Head of caudate nucleus (tissue), 42 donors: ENCODE results near the gene HTR3B.
"Not testable (repeated sequence)": the region's sequence is repeated elsewhere in the genome, so short reads cannot be mapped to it uniquely, and the experiment has no call there.

Source experiments
- DNase-seq, 42 donors: peaks; one replicate each; pipeline versions ENCODE4 v3.0.0 to v3.0.0-alpha.2; 2020 to 2021; ENCODE audit warnings: mixed read lengths in 7 of 42
- intact Hi-C: fragments of 100-400 bp; cut with DNase I; formaldehyde crosslinking; loops from one replicate; pipeline ENCODE4 v1.15.0; 2022

Gene HTR3B

DNA sequence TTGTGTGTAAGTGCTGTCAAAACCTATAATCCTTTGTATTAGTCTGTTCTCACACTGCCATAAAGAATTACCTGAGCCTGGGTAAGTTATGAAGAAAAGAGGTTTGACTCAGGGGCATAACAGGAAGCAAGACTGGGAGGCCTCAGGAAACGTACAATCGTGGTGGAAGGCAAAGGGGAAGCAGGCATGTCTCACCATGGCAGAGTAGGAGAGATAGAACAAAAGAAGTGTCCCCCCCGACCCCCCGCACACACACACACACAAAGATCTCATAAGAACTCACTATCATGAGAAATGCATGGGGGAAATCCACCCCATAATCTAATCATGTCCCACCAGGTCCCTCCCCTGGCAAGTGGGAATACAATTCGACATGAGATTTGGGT lies 26.9 kb upstream of the HTR3B start:
- intact Hi-C loops = loop anchor here (10.0 kb wide), 1 partner anchor 287 kb away; no protein-coding TSS in a partner anchor
- DNase-seq = no peak

DNA sequence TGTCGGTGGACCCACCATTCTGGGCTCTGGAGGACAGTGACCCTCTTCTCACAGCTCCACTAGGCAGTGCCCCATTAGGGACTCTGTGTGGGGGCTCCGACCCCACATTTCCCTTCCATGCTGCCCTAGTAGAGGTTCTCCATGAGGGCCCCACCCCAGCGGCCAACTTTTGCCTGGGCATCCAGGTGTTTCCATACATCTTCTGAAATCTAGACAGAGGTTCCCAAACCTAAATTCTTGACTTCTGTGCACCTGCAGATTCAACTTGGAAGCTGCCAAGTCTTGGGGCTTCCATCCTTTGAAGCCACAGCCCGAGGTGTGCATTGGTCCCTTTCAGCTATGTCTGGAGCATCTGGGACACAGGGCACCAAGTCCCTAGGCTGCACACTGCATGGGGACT lies 25.1 kb upstream of the HTR3B start:
- not testable (repeated sequence) for DNase-seq
- intact Hi-C loops = loop anchor here (10.0 kb wide), 1 partner anchor 285 kb away; no protein-coding TSS in a partner anchor

- DNase-seq = no peak
- intact Hi-C loops = no loop called here
These were observed 23.6 kb upstream of the HTR3B start for GRCh38 chr11:113880971-113881370.

GRCh38 chr11:113881856-113882255 lies 22.7 kb upstream of the HTR3B start:
- intact Hi-C loops = no loop called here
- DNase-seq = no peak

GRCh38 chr11:113884361-113884836 lies 20.2 kb upstream of the HTR3B start:
- peak in 29 of 42 donors; percentile 17 to 79 (median 43) for DNase-seq
- intact Hi-C loops = no loop called here

GRCh38 chr11:113885897-113886296 lies 18.7 kb upstream of the HTR3B start:
- intact Hi-C loops = no loop called here

GRCh38 chr11:113888848-113889247 lies 15.7 kb upstream of the HTR3B start:
- intact Hi-C loops = no loop called here
- no peak for DNase-seq

More at GRCh38 chr11:113885897-113886296, 18.7 kb upstream of the HTR3B start:
- no peak for DNase-seq

DNA sequence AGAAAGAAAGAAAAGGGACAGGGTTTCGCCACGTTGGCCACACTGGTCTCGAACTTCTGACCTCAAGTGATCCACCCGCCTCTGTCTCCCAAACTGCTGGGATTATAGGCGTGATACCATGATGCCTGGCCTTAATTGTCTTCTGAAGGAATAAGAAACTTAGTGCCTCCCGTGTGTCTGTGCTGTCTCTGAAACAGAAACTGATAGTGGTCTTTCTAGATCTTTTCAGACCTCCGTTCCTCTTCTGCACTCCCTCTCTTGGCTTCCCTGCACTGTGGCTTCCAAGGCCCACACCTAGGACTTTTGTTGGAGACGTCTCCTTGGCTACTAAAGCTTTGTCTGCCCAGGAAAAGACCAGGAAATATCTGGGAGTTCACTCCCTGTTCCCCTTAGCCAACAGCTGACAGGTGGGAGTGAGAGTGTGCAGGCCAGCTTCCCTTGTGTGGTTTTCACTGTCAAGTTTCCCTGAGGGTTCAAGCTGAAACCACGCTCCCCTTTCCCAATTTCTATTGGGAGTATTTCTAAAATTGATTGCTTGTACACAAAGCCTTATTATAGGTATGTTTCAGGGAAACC lies 10.1 kb upstream of the HTR3B start:
- intact Hi-C loops = no loop called here
- peak in 1 of 42 donors; percentile 4 for DNase-seq

DNA sequence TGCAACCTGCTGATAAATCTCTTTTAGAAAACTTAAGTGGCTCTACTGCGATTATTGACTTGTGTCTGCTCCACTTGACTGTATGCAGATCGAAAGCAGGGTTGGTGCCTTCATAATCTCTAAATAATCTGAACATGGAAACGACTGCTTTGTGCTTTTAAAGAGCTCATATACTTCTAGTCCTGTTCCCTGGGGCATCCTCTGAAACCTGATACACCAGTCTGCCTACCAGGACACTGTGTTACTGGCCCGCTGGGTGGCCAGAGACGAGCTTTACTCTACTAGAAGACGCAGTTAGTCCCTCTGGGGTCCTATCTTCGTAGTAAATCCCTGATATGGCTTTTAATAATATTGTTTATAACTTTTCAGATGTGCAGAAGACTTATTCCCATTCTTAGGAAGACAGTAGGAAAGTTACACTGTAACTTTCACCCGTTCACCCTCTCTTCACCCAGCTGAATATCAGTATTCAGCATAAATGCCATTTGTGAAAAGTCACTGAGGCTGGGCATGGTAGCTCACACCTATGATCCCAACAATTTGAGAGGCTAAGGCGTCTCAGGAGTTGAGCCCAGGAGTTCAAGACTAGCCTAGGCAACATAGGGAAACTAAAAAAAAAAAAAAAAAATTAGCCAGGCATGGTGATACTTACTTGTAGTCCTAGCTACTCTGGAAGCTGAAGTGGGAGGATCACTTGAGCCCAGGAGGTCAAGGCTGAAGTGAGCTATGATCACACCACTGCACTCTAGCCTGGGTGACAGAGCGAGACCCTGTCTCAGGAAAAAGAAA lies 9.0 kb upstream of the HTR3B start:
- DNase-seq = peak in 1 of 42 donors; percentile 32
- intact Hi-C loops = loop anchor here (5.0 kb wide), 1 partner anchor 367 kb away; no protein-coding TSS in a partner anchor

DNA sequence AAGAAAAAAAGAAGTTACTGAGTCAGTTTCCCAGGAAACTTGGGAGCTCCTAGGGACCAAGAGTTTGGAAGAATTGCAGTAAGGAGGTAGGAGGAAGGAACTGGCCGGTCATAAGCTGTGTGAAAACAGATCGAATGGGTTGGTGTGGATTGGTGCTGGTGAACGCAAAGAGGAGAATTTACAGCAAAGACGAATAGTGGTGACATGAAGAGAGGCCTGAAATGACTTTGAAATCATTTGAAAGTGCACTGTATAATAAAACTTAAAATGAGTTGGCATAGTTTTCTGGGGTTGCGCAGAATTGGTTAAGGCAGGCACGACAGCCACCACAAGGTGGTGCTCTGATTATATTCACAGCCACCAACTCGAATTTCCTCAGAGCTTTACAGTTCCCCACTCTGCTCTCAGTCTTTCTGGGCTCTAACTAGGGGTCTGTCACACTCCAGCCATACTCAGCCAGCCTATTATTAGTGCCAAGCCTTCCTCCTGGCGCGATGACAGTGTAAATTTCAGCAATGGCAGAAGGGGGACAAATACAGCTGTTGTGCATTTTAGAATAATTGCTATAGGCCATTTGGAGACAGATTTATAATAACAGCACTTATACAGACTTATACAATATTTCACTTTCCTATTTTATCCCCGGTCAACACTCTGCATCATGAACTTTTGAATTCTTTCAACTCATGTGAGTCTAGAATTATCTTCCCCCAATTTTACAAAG lies 8.3 kb upstream of the HTR3B start:
- intact Hi-C loops = loop anchor here (5.0 kb wide), 1 partner anchor 366 kb away; no protein-coding TSS in a partner anchor
- peak; percentile 15 to 80 (median 52) for DNase-seq

DNA sequence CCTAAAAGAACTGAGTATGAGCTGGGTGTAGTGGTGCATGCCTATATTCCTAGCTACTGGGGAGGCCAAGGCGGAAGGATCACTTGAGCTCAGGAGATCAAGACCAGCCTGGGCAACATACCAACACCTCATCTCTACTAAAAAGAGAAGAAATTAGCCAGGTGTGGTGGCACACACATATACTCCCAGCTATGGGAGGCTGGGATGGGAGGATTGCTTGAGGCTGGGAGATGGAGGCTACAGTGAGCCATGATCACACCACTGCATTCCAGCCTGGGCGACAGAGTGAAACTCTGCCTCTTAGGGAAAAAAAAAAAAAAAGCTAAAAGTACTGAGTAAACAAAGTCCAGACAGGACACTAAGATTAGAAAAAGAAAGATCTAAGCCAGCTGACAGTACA lies 3.5 kb upstream of the HTR3B start:
- intact Hi-C loops = no loop called here
- peak in 1 of 42 donors; percentile 5 for DNase-seq

DNA sequence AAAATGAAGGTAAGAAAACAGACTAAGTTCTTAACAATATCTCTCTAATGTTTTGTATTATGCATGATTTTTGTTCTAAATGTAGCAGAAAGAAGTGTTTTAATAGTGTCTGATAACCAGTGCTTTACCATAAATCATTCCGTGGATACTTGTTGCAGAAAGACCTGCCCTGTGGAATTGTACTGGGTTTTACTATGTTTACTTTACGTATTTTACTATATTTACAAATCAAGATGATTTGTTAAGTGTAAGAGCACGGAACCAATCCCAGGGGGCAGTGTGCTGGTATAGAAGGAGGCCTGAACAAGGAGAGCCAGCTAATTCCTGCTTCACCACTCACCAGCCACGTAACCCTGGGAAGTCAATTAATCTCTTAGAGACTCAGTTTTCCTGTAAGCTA lies 1.4 kb downstream of the HTR3B start:
- peak in 1 of 42 donors; percentile 22 for DNase-seq
- intact Hi-C loops = no loop called here

DNA sequence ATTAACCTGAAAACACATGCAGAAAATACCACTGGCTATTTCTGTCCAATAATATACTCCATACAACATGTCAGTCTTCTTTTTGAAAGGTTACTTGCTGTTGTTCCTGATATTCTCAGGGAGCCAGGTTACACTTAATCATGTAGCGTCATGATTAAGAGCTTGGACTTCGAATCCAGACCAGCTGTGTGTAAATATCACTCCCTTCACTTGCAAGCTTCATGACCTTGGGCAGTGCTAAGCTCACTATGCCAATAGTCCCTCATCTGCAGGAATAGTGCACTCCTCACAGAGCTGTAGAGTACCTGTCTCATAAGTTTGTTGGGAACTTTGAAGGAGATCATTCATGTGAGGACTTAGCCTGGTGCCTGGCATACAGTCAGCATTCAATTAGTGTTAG lies 1.9 kb downstream of the HTR3B start:
- peak in 2 of 42 donors; percentile 5 for DNase-seq
- intact Hi-C loops = no loop called here

- DNase-seq = peak in 1 of 42 donors; percentile 32
- intact Hi-C loops = no loop called here
These were observed 2.6 kb downstream of the HTR3B start for GRCh38 chr11:113907152-113907551.

- DNase-seq = no peak
- intact Hi-C loops = no loop called here
These were observed 3.1 kb downstream of the HTR3B start for GRCh38 chr11:113907681-113908080.

GRCh38 chr11:113908098-113908497 lies 3.5 kb downstream of the HTR3B start:
- intact Hi-C loops = no loop called here

GRCh38 chr11:113911491-113911890 lies 6.9 kb downstream of the HTR3B start:
- intact Hi-C loops = not testable (repeated sequence)
- peak in 1 of 42 donors; percentile 0 for DNase-seq

More at GRCh38 chr11:113908098-113908497, 3.5 kb downstream of the HTR3B start:
- no peak for DNase-seq

DNA sequence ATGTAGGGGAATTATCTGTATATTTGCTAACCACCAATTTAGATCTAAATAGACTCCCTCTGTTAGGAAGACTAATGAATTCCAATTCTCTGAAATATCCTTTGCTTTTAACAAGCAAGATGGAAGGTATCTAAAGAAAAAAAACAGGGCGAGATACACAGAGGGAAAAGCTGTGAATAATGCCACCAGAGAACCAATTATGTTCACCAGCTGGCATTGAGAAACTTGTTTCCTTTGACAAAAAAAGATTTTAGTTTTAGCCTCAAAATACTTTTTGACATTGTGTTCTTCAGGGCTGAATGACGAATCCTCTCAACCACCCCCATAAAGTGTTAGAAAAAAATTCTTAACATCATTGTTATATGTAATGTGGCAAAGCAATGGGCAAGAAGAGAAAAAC lies 19.0 kb downstream of the HTR3B start:
- no peak for DNase-seq
- intact Hi-C loops = no loop called here

- DNase-seq = no peak
- intact Hi-C loops = no loop called here
These were observed 21.9 kb downstream of the HTR3B start for GRCh38 chr11:113926273-113927197.
